ENCODE measurements around the gene ARPC5. TPM values are rescaled to one million over a fixed set of nuclear protein-coding genes. Genes with fewer than 3 reads are reported as not detected.
A peak's percentile ranks its signal among the peaks of the same experiment; 100 is the strongest.

ARPC5 gene
- total and polyA plus RNA-seq, 10 of the 15 experiments (the other 5 are each of a cell fraction or from before 2014, with no cell fraction given) = 238 to 784 (median 309) TPM

DNA sequence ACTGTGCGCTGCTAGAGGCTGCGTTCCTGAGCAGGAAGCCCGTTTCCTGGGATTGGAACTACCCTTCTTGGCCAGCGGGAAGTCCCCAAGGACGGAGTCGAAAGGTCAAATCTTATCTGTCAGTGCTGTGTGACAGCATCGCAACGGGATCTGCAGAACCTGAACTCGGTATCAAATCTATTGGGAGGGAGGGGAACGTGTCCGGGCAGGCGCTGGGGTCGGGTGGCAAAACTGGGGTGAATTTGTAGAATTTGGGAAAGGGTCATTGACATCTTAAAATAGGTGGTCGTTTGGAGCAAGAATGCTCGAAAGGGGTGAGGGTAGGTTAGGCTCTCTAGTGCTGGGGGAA, 725 bp upstream of the ARPC5 start:
- H3K4me3 ChIP-seq = peak overlapping the region; percentile 93
- TF ChIP-seq, protein P1, sequence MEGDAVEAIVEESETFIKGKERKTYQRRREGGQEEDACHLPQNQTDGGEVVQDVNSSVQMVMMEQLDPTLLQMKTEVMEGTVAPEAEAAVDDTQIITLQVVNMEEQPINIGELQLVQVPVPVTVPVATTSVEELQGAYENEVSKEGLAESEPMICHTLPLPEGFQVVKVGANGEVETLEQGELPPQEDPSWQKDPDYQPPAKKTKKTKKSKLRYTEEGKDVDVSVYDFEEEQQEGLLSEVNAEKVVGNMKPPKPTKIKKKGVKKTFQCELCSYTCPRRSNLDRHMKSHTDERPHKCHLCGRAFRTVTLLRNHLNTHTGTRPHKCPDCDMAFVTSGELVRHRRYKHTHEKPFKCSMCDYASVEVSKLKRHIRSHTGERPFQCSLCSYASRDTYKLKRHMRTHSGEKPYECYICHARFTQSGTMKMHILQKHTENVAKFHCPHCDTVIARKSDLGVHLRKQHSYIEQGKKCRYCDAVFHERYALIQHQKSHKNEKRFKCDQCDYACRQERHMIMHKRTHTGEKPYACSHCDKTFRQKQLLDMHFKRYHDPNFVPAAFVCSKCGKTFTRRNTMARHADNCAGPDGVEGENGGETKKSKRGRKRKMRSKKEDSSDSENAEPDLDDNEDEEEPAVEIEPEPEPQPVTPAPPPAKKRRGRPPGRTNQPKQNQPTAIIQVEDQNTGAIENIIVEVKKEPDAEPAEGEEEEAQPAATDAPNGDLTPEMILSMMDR (IDR thresholded peaks at IDR 0.05 in 2 of 3, conservative IDR thresholded peaks at IDR 0.05 in 1 of 3; ENCODE audit: control insufficient read depth in 2 of 3, extremely low read depth in 1 of 3, insufficient read depth in 1 of 3, low read depth in 3 of 3, low read length in 3 of 3) = no peak
- TF ChIP-seq SUPT20H (IDR thresholded peaks at IDR 0.05; ENCODE audit: borderline replicate concordance, control insufficient read depth, low read depth, low read length) (no peak), MTA2 (IDR thresholded peaks at IDR 0.05; ENCODE audit: low read depth) (peak; percentile 2; the same call in 1 of the 2 replicates), ESRRA (IDR thresholded peaks at IDR 0.05; ENCODE audit: low read length) (no peak), NRF1 (conservative IDR thresholded peaks at IDR 0.05; ENCODE audit: low read depth, low read length) (no peak), NR2F1 (conservative IDR thresholded peaks at IDR 0.05) (peak; percentile 87), JUND (IDR thresholded peaks at IDR 0.05; ENCODE audit: low read depth, low read length) (no peak), SMC3 (IDR thresholded peaks at IDR 0.05; ENCODE audit: borderline replicate concordance, low read length) (no peak), WRNIP1 (IDR thresholded peaks at IDR 0.05; ENCODE audit: borderline replicate concordance, low read depth, low read length) (no peak), EZH2 (IDR thresholded peaks at IDR 0.05; ENCODE audit: borderline replicate concordance, control insufficient read depth, low read depth, low read length) (no peak), RAD21 (IDR thresholded peaks at IDR 0.05; ENCODE audit: insufficient read depth, low read depth, low read length) (no peak), CHD4 (IDR thresholded peaks at IDR 0.05) (no peak), KAT2A (conservative IDR thresholded peaks at IDR 0.05; ENCODE audit: control insufficient read depth, low read depth, low read length) (no peak), NFYB (IDR thresholded peaks at IDR 0.05; ENCODE audit: insufficient read depth, low read depth, low read length) (no peak), POLR2AphosphoS5 (IDR thresholded peaks at IDR 0.05; ENCODE audit: low read length) (no peak), POU2F2 (IDR thresholded peaks at IDR 0.05; ENCODE audit: borderline replicate concordance, low read depth, low read length) (0 out of 3 replicates have a peak, but pooled peaks have one; percentile 5)
- TF ChIP-seq, protein P2, sequence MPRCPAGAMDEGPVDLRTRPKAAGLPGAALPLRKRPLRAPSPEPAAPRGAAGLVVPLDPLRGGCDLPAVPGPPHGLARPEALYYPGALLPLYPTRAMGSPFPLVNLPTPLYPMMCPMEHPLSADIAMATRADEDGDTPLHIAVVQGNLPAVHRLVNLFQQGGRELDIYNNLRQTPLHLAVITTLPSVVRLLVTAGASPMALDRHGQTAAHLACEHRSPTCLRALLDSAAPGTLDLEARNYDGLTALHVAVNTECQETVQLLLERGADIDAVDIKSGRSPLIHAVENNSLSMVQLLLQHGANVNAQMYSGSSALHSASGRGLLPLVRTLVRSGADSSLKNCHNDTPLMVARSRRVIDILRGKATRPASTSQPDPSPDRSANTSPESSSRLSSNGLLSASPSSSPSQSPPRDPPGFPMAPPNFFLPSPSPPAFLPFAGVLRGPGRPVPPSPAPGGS (IDR thresholded peaks at IDR 0.05; ENCODE audit: borderline replicate concordance, insufficient read depth, low read depth, low read length, poor library complexity, severe bottlenecking) = no peak
- TF ChIP-seq, protein P3, sequence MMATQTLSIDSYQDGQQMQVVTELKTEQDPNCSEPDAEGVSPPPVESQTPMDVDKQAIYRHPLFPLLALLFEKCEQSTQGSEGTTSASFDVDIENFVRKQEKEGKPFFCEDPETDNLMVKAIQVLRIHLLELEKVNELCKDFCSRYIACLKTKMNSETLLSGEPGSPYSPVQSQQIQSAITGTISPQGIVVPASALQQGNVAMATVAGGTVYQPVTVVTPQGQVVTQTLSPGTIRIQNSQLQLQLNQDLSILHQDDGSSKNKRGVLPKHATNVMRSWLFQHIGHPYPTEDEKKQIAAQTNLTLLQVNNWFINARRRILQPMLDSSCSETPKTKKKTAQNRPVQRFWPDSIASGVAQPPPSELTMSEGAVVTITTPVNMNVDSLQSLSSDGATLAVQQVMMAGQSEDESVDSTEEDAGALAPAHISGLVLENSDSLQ (IDR thresholded peaks at IDR 0.05) = no peak
- TF ChIP-seq, protein P4, sequence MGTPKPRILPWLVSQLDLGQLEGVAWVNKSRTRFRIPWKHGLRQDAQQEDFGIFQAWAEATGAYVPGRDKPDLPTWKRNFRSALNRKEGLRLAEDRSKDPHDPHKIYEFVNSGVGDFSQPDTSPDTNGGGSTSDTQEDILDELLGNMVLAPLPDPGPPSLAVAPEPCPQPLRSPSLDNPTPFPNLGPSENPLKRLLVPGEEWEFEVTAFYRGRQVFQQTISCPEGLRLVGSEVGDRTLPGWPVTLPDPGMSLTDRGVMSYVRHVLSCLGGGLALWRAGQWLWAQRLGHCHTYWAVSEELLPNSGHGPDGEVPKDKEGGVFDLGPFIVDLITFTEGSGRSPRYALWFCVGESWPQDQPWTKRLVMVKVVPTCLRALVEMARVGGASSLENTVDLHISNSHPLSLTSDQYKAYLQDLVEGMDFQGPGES (IDR thresholded peaks at IDR 0.05) = no peak

More for the DNA sequence above, 725 bp upstream of the ARPC5 start:
- peak overlapping the region; percentile 96 for H2AFZ ChIP-seq (ENCODE audit: control insufficient read depth, low read depth, low read length)
- SMC1A ChIA-PET (ENCODE audit: uncharacterized antibody, unreplicated experiment) = interaction anchor here (1.5 to 6.6 kb wide), 4 partner anchors 11 to 48 kb away, joined by 7 to 70 read pairs (median 24); partner anchors contain the start of gene APOBEC4
- RAD21 ChIA-PET (ENCODE audit: unreplicated experiment) = interaction anchor here (0.8 kb wide), 1 partner anchor 262 kb away, joined by 3 read pairs; no protein-coding TSS in a partner anchor
- CTCF ChIA-PET = interaction anchor here (1.7 to 5.8 kb wide), 2 partner anchors 19 to 280 kb away, joined by 9 to 59 read pairs; no protein-coding TSS in a partner anchor
- H3K9me3 ChIP-seq (replicated peaks; ENCODE audit: control insufficient read depth, insufficient read depth, low read length) = no peaks in the 10 kb centered on the region
- intact Hi-C loops (cut with micrococcal nuclease; ENCODE audit: unreplicated experiment) = loop anchor here (5.0 kb wide), 1 partner anchor 276 kb away; no protein-coding TSS in a partner anchor
- H3K27ac ChIP-seq (ENCODE audit: control insufficient read depth, insufficient read depth) = peak overlapping the region; percentile 43
- H3K36me3 ChIP-seq (ENCODE audit: control insufficient read depth in 2 of 2, insufficient read depth in 2 of 2, low read length in 1 of 2) = no peaks in the 10 kb centered on the region
- H3K4me1 ChIP-seq (ENCODE audit: control insufficient read depth, insufficient read depth, low read length) = 0 out of 2 replicates have a peak, but pooled peaks cover 3% of the 10 kb centered on the region
- POLR2A ChIA-PET = interaction anchor here (0.6 to 3.9 kb wide), 7 partner anchors 10 to 266 kb away, joined by 3 to 27 read pairs (median 4); partner anchors contain the start of gene APOBEC4
- DNase-seq (ENCODE audit: low read depth, low spot score) = no peak
- peak overlapping the region; percentile 66 for H3K9ac ChIP-seq (ENCODE audit: control insufficient read depth, insufficient read depth, low read length)
- H3K27me3 ChIP-seq (replicated peaks in 1 of 2; ENCODE audit: control insufficient read depth in 2 of 2, insufficient read depth in 2 of 2, low read length in 1 of 2) = no peaks in the 10 kb centered on the region
- H3K4me2 ChIP-seq (ENCODE audit: control insufficient read depth, insufficient read depth) = peak overlapping the region; percentile 98
- H3K79me2 ChIP-seq (ENCODE audit: control insufficient read depth, insufficient read depth, low read length) = peaks cover 52% of the 10 kb centered on the region
- in situ Hi-C loops (cut with MboI) = no loop called here
- FAIRE-seq = no peak
- WGBS (ENCODE audit: insufficient coverage, insufficient replicate concordance, low lambda C conversion rate, missing lambda C conversion rate) = 13% methylated on average over 15 of the region's 15 CpGs
- no peak for ATAC-seq
- H4K20me1 ChIP-seq (ENCODE audit: control insufficient read depth, insufficient read depth) = no peaks in the 10 kb centered on the region
- no TSS peak for BruUV-seq (replicated peaks)

All from GM12878 (cell line).